PC-9 (cell line): ENCODE measurements around the gene ELFN1. TPM values are rescaled to one million over a fixed set of nuclear protein-coding genes. Genes with fewer than 3 reads are reported as not detected.

Source experiments
- BruUV-seq: library from RNA; stranded (reverse); fragments of 400-500 nt; replicated peaks from 2 replicates; lab custom pipeline; 2021; lab: Mats Ljungman, UMichigan
- CTCF ChIA-PET: fragments of 300-600 bp; sonication (Branson Sonifier 250); formaldehyde crosslinking; loops from one replicate; lab custom pipeline; 2022; ENCODE audit warnings: antibody characterized with exemption; lab: Charles Lee
- POLR2A ChIA-PET: fragments of 300-600 bp; sonication (Branson Sonifier 250); formaldehyde crosslinking; loops from one replicate; lab custom pipeline; 2022; ENCODE audit warnings: antibody characterized with exemption; ENCODE audit not compliant: unreplicated experiment; lab: Charles Lee
- DNase-seq, 2 experiments: peaks; one replicate each; pipeline versions ENCODE4 v3.0.0 to v3.0.0-alpha.2; 2015 to 2022; ENCODE audit warnings: mixed read lengths in 1 of 2
- H2AFZ ChIP-seq: fragments of 200-600 bp; sonication (generic); 2 replicates; pipeline ENCODE4 v1.8.1; 2017; ENCODE audit warnings: antibody characterized with exemption
- H3F3A ChIP-seq: fragments of 200-600 bp; sonication (generic); 2 replicates; pipeline ENCODE4 v1.8.1; 2017; ENCODE audit warnings: antibody characterized with exemption, mild to moderate bottlenecking, low read depth; ENCODE audit not compliant: insufficient read depth
- H3K27ac ChIP-seq: fragments of 200-600 bp; sonication (generic); 2 replicates; pipeline ENCODE4 v1.6.1; 2016; ENCODE audit warnings: mixed run types
- H3K27me3 ChIP-seq: fragments of 200-600 bp; sonication (generic); 2 replicates; pipeline ENCODE4 v1.6.1; 2016; ENCODE audit warnings: low read depth, mixed run types; ENCODE audit not compliant: insufficient read depth
- H3K36me3 ChIP-seq: fragments of 200-600 bp; sonication (generic); 2 replicates; pipeline ENCODE4 v1.6.1; 2016; ENCODE audit warnings: low read depth, mixed run types
- H3K4me1 ChIP-seq: fragments of 200-600 bp; sonication (generic); replicated peaks from 2 replicates; pipeline ENCODE4 v1.6.1; 2016; ENCODE audit warnings: mixed run types; ENCODE audit not compliant: insufficient read depth
- H3K4me2 ChIP-seq: fragments of 200-600 bp; sonication (generic); 2 replicates; pipeline ENCODE4 v1.6.1; 2017; ENCODE audit warnings: mixed run types
- H3K4me3 ChIP-seq: fragments of 200-600 bp; sonication (generic); 2 replicates; pipeline ENCODE4 v1.6.1; 2016; ENCODE audit warnings: mixed run types
- H3K79me2 ChIP-seq: fragments of 200-600 bp; sonication (generic); 2 replicates; pipeline ENCODE4 v1.6.1; 2017; ENCODE audit warnings: low read depth, mixed run types
- H3K9me2 ChIP-seq: fragments of 200-600 bp; sonication (generic); 2 replicates; pipeline ENCODE4 v1.8.1; 2017; ENCODE audit warnings: mild to moderate bottlenecking; ENCODE audit not compliant: insufficient read depth
- H3K9me3 ChIP-seq: fragments of 200-600 bp; sonication (generic); 2 replicates; pipeline ENCODE4 v1.8.1; 2016; ENCODE audit warnings: low read depth; ENCODE audit not compliant: insufficient read depth
- H4K20me1 ChIP-seq: fragments of 200-600 bp; sonication (generic); 2 replicates; pipeline ENCODE4 v1.8.1; 2017; ENCODE audit not compliant: insufficient read depth
- EZH2 ChIP-seq: fragments of 200-600 bp; sonication (generic); IDR thresholded peaks from 2 replicates; pipeline ENCODE4 v1.8.0; 2017; ENCODE audit warnings: antibody characterized with exemption, low read depth
- intact Hi-C: fragments of 100-400 bp; cut with micrococcal nuclease; formaldehyde crosslinking; loops from one replicate; pipeline ENCODE4 v1.10.0; 2022; ENCODE audit not compliant: unreplicated experiment
- total RNA-seq: library from RNA; stranded (reverse); gene quantifications from 2 replicates; pipeline ENCODE4 v1.2.3, GENCODE V29; 2021
- TF ChIP-seq, protein P1 (sequence below): fragments of 200-600 bp; sonication (generic); conservative IDR thresholded peaks from 2 replicates; pipeline ENCODE4 v1.6.1; 2017; ENCODE audit warnings: mixed run types, antibody characterized with exemption, mild to moderate bottlenecking, moderate library complexity

ELFN1 gene
- total RNA-seq, 1 experiment from 2014 or later = 0.09 TPM

DNA sequence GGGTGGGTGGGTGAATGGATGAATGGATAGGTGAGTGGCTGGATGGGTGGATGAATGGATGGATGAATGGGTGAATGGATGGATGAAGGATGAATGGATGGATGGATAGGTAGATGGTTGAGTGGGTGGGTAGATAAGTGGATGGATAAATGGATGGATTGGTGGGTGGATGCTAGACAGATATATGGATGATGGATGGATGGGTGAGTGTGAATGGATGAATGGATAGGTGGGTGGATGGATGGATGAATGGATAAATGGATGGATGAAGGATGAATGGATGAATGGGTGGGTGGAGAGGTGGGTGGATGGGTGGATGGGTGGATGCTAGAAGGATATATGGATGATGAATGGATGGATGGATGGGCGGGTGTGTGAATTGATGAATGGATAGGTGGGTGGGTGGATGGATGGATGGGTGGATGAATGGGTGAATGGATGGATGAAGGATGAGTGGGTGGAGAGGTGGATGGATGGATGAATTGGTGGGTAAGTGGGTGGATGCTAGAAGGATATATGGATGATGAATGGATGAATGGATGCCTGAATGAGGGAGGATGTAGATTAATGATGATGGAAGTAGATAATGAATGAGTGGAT, 20.4 kb downstream of the ELFN1 start:
- no peaks in the 10 kb centered on the region for H3K36me3 ChIP-seq
- H3K27me3 ChIP-seq = peaks cover 67% of the 10 kb centered on the region
- DNase-seq = no peak
- peaks cover under 1% of the 10 kb centered on the region; the same call in 1 of the 2 replicates for H3K9me3 ChIP-seq
- intact Hi-C loops = no loop called here
- H2AFZ ChIP-seq = no peak overlapping the region
- H3K27ac ChIP-seq = no peak overlapping the region
- BruUV-seq = no TSS peak
- H3K79me2 ChIP-seq = no peaks in the 10 kb centered on the region
- no peaks in the 10 kb centered on the region for H3F3A ChIP-seq
- 0 out of 2 replicates have a peak, but pooled peaks cover 8% of the 10 kb centered on the region for H4K20me1 ChIP-seq
- H3K4me1 ChIP-seq = no peaks in the 10 kb centered on the region
- ChIA-PET POLR2A (no interaction called here), CTCF (no interaction called here)
- no peak overlapping the region for H3K4me3 ChIP-seq
- TF ChIP-seq, protein P1, sequence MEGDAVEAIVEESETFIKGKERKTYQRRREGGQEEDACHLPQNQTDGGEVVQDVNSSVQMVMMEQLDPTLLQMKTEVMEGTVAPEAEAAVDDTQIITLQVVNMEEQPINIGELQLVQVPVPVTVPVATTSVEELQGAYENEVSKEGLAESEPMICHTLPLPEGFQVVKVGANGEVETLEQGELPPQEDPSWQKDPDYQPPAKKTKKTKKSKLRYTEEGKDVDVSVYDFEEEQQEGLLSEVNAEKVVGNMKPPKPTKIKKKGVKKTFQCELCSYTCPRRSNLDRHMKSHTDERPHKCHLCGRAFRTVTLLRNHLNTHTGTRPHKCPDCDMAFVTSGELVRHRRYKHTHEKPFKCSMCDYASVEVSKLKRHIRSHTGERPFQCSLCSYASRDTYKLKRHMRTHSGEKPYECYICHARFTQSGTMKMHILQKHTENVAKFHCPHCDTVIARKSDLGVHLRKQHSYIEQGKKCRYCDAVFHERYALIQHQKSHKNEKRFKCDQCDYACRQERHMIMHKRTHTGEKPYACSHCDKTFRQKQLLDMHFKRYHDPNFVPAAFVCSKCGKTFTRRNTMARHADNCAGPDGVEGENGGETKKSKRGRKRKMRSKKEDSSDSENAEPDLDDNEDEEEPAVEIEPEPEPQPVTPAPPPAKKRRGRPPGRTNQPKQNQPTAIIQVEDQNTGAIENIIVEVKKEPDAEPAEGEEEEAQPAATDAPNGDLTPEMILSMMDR = no peak
- no peak for TF ChIP-seq EZH2
- H3K4me2 ChIP-seq = no peak overlapping the region
- no peaks in the 10 kb centered on the region for H3K9me2 ChIP-seq

DNA sequence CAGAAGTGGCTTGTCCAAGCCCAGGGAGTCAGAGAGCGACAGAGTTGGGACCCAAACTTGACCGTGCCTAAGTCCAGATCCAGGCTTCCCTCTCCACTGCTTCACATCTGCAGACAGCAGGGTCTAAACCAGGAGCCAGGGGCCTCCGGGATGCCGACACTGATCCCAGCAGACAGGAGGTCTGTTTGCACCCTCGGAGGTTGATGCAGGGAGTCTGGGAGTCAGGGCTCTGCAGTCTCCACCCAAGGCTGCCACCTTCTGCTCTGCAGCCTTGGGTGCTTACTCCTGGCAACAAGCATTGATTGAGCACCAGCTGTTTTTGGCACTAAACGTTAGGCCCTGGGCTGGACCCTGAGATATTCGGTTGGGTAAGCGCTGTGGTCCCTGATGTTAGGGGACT, 21.0 kb downstream of the ELFN1 start:
- no peak for DNase-seq
- Histone ChIP-seq H3K27ac (no peak overlapping the region), H3K4me1 (no peaks in the 10 kb centered on the region), H3K27me3 (peaks cover 74% of the 10 kb centered on the region), H3K9me2 (no peaks in the 10 kb centered on the region), H4K20me1 (0 out of 2 replicates have a peak, but pooled peaks cover 8% of the 10 kb centered on the region), H3F3A (no peaks in the 10 kb centered on the region), H3K36me3 (no peaks in the 10 kb centered on the region), H3K9me3 (no peaks in the 10 kb centered on the region), H3K4me3 (no peak overlapping the region), H3K4me2 (no peak overlapping the region), H2AFZ (no peak overlapping the region), H3K79me2 (no peaks in the 10 kb centered on the region)
- BruUV-seq = no TSS peak
- ChIA-PET CTCF (interaction anchor here (0.5 kb wide), 1 partner anchor 337 kb away, joined by 4 read pairs; no protein-coding TSS in a partner anchor), POLR2A (no interaction called here)
- intact Hi-C loops = no loop called here
- TF ChIP-seq, protein P1 = no peak
- TF ChIP-seq EZH2 = no peak

DNA sequence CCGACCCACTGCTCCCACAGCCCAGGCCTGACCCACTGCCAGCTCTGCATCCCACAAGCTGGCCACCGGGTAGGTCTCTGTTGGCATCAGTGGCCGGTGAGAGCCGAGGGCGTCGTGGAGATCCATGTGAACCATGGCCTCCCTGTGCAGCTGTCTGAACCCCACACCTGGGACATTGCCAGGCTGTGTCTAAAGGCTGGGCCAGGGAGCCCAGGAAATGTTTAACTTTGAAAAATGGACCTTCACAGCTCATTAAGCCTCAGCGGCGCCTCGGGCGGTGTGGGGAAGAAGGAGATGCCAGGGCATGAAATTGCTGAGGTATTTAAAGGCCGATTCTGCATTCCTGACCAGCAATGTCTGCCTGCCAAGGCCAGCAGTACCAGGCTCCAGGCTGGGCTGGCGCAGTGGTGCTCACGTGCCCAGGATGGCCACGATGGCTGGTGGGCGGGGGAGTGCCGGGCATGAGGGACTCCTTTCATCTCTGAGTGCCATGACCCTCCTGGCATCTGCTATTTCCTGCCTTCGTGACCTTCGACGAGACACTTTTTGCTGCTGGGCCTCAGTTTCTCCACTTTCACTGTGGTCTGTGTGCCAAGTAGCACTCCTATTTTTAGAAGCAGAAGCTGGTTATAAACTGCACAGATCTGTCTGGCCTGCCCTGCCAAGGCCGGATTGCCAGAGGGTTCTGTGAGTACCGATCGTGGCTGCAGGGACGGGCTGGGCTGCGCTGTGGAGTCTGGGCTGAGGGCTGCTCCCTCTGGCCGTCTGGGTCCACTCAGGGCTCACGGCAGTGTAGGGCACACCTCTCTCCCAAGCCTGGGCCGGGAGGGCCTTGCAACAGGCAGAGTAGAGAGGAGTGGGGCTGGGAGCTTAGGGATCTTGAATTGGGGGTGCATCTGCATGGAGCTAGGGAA, 21.8 kb downstream of the ELFN1 start:
- no peak overlapping the region for H3K4me2 ChIP-seq
- H3K4me3 ChIP-seq = no peak overlapping the region
- H3K27me3 ChIP-seq = peaks cover 81% of the 10 kb centered on the region
- BruUV-seq = no TSS peak
- no peaks in the 10 kb centered on the region for H3K79me2 ChIP-seq
- no peaks in the 10 kb centered on the region for H3F3A ChIP-seq
- H4K20me1 ChIP-seq = 0 out of 2 replicates have a peak, but pooled peaks cover 8% of the 10 kb centered on the region
- no peak overlapping the region for H2AFZ ChIP-seq
- H3K36me3 ChIP-seq = no peaks in the 10 kb centered on the region
- no peak for TF ChIP-seq EZH2
- CTCF ChIA-PET = no interaction called here
- DNase-seq = peak; percentile 56 to 63
- POLR2A ChIA-PET = no interaction called here
- H3K9me3 ChIP-seq = no peaks in the 10 kb centered on the region
- H3K9me2 ChIP-seq = no peaks in the 10 kb centered on the region
- H3K27ac ChIP-seq = no peak overlapping the region
- intact Hi-C loops = no loop called here
- H3K4me1 ChIP-seq = no peaks in the 10 kb centered on the region
